ENCODE data around the gene SLC5A1.

SLC5A1 gene

GRCh38 chr22:32042924-32043323 is at the start of gene SLC5A1:
TSS of gene SLC5A1 (plus strand) at chr22:32043261. CDS start at chr22:32043282, 21 bp downstream.
- no peak for DNase-seq

- DNase-seq, result no peak
Observed at GRCh38 chr22:31995046-31995445, 48.0 kb upstream of the SLC5A1 start.

- DNase-seq, result no peak
Observed at GRCh38 chr22:31995807-31996206, 47.3 kb upstream of the SLC5A1 start.

DNA sequence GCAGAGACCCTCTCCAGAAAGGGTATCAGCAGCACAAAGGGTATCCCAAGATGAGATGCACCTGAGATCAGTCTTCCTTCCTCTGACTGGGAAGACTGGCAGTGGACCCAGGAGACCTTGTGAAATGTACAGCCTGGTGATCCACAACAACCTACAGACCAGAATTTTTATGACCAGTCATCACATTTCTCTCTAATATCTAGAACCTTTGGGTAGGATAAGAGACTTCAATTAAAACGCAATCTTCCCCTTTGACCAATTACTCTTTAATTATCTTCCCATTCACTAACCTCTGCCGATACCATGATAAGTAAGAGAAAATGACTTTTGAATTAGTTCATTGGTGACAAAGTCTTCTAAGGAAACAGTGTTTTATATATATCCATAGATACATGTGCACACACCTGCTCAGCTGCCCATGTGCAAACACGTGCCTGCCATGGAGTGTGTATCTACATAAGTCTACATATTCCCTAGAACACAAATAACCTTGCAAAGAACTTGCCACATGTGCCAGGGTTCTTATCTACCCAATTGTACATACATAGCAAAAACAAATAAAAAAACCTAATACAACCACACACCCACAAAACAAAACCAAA is 44.2 kb upstream of the SLC5A1 start:
- no peak for DNase-seq

- DNase-seq, result no peak
Observed at GRCh38 chr22:32000181-32000580, 42.9 kb upstream of the SLC5A1 start.

GRCh38 chr22:32005453-32005852 is 37.6 kb upstream of the SLC5A1 start:
- no peak for DNase-seq

- no peak for DNase-seq
Observed at GRCh38 chr22:32013200-32013599, 29.9 kb upstream of the SLC5A1 start.

DNA sequence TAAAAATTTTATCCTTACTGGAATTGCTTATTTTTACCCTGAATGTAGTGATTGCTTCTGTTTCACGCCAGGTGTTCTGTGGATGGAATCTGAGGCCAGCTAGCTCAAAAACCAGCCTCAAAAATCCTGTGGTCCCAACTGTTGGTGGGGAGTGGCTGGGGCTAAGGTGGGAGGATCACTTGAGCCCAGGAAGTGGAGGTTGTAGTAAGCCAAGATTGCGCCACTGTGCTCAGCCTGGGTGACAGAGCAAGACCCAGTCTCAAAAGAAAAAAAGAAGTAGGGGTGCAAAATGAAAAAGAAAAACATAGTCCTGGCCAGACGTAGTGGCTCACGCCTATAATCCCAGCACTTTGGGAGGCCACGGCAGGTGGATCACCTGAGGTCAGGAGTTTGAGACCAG is 27.0 kb upstream of the SLC5A1 start:
- no peak for DNase-seq

DNA sequence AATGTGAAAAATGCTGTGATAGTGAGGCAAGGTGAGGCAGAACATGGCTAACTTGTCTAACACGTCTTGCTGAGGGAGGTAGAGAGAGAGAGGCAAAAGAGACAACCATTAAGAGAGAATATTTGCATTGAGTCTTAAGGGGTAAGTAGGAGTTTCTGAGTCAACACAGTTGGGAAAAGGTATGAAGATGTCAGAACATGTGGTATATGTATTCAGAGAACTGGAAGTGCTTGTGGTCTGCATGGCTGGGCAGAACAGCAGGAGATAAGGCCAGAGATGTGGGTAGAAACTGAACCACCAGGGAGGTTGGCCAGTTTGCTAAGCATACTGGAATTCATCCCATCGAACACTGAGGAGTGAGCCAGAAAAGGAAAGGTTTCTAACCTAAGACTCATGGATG is 25.0 kb upstream of the SLC5A1 start:
- no peak for DNase-seq

GRCh38 chr22:32020117-32020516 is 22.9 kb upstream of the SLC5A1 start:
- DNase-seq, result no peak

GRCh38 chr22:32021716-32022115 is 21.3 kb upstream of the SLC5A1 start:
- no peak for DNase-seq

GRCh38 chr22:32023251-32023827 is 19.7 kb upstream of the SLC5A1 start:
- DNase-seq, result no peak

- DNase-seq, result no peak
Observed at GRCh38 chr22:32024796-32025195, 18.3 kb upstream of the SLC5A1 start.

GRCh38 chr22:32030518-32031247 is 12.4 kb upstream of the SLC5A1 start:
- no peak for DNase-seq

GRCh38 chr22:32031466-32031865 is 11.6 kb upstream of the SLC5A1 start:
- DNase-seq, result no peak

- no peak for DNase-seq
Observed at GRCh38 chr22:32034275-32034674, 8.8 kb upstream of the SLC5A1 start.

DNA sequence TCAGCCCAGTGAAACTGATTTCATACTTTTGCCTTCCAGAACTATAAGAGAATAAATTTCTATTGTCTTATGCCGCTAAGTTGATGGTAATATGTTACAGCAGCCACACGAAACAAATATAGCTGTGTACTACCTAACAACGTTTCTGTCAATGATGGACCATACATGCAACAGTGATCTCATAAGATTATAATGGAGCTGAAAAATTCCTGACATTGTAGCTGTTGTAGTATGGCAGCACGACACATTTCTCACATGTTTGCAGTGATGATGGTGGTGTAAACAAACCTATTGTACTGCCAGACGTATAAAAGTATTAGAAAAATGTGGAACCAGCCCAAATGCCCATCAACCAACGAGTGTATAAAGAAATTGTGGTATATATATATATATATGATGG is 5.8 kb upstream of the SLC5A1 start:
- no peak for DNase-seq

DNA sequence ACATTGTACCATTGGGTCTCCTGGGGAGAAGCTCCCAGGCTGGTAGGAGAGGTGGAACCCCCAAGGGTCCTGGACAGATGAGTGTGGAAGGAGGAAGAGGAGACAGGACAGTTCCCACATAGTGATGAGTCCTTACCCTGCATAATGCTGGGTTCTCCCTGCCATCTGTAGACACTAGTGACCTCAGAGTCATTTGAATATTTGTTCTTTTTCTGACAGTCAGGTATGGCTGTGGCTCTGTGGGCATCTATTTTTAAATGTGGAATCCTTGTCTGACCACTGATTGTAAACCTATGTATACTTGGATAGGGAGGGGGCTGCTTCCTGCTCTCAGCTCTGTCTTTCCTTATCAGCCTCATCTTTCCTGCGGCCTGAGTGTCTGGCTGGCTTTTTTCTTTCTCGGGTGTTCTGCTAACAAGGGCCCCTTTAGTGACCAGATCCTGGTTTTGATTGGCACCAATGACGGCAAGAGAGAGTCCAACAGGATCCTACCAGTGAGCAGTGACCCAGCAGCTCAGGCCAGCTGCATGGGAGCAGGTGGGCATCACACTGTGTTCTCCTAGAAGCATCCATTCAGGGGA is 2.6 kb upstream of the SLC5A1 start:
- no peak for DNase-seq

GRCh38 chr22:32043391-32043790 is 330 bp downstream of the SLC5A1 start:
- DNase-seq, result no peak

GRCh38 chr22:32044477-32044876 is 1.4 kb downstream of the SLC5A1 start:
- no peak for DNase-seq

- no peak for DNase-seq
Observed at GRCh38 chr22:32044913-32045312, 1.9 kb downstream of the SLC5A1 start.

DNA sequence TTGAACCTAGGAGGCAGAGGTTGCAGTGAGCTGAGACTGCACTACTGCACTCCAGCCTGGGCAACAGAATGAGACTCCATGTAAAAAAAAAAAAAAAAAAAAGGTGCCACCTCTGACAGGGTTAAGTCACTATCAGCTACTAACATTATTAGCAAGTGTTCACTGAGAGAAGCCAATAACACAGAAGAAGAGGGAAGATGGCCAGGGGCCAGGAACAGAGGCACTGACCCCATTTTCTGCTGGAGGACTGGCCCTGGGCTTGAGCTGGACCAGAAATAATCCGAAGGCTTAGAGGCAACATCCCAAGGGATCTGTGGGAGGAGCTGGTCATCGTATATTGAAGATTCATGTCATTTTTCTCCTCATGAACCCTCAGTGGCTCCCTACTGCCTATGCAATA is 5.0 kb downstream of the SLC5A1 start:
- no peak for DNase-seq

DNA sequence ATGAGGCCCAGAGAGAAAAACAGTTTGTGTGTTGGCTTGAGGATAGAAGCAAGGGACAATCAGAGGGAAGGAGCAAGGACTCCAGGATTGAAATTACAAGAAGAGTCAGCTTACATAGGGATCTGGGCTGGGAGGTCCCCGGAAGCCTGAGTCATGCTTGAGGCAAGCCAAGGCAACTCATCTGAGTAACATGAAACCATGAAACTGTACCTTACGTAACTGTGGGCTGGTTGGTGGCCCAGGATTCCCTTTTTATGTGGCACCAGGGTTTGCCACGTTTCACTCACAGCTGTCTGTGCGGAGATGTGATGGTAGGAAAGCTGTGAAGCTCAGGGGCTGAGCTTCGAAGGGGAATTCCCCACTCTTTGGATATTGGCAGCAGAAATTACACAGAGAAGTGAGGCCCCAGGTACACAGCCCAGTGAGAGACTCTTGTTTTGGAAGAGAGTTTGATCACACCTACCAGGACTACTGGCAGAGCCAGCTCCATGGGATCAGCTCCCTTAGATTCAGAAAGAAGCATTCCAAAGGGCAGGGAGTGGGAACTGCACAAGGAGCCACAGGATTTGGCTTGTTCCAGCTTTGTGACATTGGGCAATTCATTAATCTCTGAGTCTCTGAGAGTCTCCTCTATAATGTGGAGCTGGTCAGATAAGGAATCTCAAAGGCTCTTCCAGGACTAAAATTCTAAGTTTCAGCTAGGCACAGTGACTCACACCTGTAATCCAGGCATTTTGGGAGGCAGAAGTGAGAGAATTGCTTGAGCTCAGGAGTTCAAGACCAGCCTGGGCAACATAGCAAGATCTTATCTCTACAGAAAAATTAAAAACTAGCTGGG is 7.8 kb downstream of the SLC5A1 start:
- peak; percentile 45 for DNase-seq

Data from stimulated activated CD4-positive, alpha-beta T cell treated with anti-CD3 and anti-CD28 coated beads, Interleukin-4, amount 100 ng/mL, for 1 hour (primary cell).